ENCODE measurements around the gene ZNF385C.

The ZNF385C gene

DNA sequence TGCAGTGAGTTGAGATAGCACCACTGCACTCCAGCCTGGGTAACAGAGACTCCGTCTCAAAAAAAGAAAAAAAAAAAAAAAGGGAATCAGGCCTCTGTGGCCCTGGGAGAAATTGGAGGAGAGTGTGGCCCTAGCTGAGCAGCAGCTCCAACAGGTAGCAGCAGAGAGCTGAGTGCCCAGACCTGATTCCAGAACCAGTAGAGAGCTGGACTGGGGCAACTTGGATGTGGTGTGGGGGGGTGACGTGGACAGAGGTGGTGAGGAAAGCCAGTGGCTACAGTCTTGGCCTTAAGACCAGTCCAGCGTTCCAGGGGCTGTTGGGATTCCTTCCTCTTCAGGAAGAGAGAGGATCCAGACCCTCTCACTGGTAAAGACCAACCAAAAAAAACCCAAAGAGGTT is 26.0 kb upstream of the ZNF385C start:
- DNase-seq (ENCODE audit: low read depth, low spot score): no peak

DNA sequence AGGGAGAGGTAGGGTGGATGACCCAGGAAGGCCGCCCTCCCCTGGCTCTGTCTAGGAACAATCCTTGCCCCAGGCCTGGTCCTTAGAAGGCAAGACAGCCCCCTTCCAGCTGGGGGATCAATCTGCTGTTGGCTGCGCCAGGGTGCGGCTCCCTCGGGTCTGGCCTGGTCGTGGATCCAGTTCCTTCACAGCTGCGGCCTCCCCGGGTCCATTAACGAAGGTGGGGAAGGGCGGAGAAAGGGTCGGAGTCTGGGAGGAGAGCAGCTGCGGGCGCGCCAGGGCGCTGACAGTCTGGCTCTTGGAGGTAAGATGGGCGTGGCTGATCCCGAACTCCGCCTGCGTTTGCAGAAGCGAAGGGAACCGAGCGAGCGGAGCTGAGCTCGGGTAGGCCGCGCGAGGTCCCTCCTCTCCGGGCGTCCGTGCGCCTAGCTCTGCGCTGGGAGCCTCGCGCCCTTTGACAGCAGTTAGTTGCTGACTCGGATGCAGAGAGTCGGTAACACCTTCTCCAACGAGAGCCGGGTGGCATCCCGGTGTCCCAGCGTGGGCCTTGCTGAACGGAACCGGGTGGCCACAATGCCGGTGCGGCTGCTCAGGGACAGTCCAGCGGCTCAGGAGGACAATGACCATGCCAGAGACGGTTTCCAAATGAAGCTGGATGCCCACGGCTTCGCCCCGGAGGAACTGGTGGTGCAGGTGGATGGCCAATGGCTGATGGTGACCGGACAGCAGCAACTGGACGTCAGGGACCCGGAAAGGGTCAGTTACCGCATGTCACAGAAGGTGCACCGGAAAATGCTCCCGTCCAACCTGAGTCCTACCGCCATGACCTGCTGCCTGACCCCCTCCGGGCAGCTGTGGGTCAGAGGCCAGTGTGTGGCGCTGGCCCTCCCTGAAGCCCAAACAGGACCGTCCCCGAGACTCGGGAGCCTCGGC is 24.4 kb upstream of the ZNF385C start, which contains the start of gene HSPB9:
Gene HSPB9, plus strand, starts transcription at position 434 of the 933 bp plus-strand sequence. Its CDS starts 47 bp downstream, at position 481.
- peak; percentile 90 for DNase-seq (ENCODE audit: low read depth, low spot score)

DNA sequence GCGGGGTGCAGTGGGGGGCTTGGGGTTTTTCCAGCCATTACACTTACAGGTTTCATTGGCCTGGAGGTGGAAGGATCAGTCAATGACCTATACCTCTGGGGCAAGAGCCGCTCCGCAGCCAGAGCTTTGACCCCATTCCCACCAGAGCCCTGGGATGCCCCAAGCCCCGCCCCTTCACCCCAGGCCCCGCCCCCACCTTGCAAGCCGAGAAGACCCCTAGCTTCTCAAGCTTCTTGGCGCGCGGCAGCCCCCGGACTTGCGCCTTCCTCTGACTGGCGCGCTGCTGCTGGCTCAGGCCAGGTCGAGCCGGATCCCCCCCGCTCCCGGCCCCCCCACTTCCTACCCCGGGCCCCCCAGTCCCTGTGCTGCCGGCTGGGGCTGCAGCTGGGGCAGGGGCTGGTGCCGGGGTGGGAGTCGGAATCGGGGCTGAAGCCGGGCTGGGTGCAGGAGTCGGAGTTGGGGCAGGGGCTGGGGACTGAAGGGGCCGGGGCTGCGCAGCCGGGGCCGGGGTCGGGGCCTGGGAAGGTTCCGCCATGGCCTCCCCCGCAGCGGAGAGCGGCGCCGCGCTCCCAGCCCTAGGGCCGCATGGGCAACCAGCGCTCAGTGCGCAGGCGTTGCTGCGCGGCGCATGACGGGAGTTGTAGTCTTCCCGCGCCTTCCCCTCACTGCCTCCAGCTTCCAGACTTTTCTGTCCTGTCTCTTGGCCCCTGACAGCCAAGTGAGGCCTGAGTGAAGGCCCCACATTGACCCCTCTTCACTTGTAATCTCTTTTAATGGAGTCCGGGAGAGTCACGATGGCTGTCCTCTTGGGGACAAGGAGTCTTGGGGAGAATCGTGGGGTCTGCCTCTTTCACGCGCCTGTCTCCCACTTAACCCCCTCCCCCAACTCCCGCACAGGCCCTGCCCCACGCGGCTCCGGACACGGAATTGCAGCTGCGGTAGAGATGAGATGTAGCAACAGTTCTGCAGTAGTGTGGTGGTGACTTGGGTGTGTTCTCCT is 22.8 kb upstream of the ZNF385C start, which contains the start of gene KAT2A:
Gene KAT2A, minus strand, starts transcription at position 598 of the 1,000 bp plus-strand sequence. Its CDS starts 63 bp downstream, at position 535.
- DNase-seq (ENCODE audit: low read depth, low spot score): peak; percentile 89

DNA sequence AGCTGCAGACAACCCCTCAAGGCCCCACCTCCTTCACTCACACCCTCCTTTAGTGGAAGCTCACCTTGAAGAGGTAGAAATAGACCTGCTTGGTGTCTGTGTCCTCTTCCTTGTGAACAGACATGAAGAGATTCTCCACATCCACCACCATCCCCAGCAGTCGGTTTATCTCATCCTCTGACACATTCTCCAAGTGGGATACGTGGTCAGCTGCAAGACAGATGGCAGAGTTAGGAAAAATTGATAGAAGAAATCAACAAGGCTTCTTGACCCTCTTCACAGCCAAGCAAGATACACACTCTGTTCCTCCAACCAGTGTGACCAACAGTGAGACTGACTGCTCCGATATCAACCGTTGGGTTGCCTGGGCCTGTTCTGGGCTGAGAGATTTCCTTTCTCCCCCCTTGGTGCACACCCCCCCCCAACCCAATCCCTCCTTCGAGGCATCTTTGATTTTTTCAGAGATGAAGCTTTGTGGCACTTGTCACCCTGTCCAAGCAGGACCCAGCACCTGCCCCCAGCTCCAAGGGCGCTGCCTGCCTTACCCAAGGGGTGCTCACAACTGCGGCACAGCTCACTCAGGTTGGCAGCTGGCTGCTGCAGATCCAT is 22.0 kb upstream of the ZNF385C start:
- no peak for DNase-seq (ENCODE audit: low read depth, low spot score)

DNA sequence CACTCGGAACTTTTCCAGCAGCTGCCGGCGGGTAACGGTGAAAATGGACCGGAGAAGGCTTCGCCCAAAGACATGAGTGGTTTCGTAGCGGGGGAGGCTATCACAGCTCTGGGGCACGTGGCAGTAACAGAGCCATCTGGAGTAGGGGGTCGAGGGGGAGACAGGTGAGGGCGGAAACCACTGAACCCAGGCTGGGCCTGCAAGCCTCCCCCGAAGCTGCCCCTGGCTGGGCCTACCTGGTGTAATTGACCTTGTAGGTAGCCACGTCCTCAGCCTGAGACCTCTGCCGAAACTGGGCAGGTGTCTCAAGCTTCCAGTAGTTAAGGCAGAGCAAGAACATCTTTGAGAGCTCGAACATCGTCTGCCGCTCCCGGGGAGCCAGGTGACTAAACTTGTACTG is 21.0 kb upstream of the ZNF385C start:
- no peak for DNase-seq (ENCODE audit: low read depth, low spot score)

DNA sequence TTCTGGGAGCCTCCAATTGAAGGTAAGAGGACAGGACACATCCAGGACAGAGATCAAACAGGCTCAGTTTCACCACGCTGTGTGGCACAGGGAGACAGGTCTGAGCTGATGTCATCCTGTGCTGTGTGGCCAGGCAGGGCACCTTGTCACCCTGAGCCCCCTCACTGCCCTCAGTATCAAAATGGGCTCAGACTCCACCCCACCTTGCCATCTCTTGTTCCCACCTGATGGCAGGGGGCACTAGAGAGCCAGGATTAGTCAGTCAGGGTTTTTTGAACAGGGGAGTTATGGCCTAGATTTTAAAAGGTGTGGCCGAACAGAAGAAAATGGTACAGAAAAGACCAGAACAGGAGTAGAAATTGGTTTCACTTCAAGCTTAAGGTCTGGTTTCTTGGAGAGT is 20.3 kb upstream of the ZNF385C start:
- peak; percentile 24 for DNase-seq (ENCODE audit: low read depth, low spot score)

DNA sequence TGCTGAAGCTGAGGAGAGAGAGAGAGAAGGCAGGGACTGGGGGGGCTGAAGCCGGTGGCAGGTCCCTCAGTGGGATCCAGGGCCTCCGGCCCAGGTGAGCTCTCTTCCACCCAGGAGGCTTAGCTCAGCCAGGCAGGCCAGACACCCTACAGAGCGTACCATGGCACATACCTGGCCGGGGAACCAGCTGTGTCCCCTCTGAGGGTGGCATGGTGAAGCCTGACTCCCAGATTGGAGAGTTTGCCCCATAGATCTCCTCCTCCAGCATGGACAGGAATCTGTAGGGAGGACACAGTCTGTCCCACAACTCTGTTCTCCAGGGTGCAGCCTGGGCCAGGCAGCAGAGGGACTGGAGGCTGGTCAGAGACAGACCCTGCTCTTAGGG is 19.8 kb upstream of the ZNF385C start:
- no peak for DNase-seq (ENCODE audit: low read depth, low spot score)

DNA sequence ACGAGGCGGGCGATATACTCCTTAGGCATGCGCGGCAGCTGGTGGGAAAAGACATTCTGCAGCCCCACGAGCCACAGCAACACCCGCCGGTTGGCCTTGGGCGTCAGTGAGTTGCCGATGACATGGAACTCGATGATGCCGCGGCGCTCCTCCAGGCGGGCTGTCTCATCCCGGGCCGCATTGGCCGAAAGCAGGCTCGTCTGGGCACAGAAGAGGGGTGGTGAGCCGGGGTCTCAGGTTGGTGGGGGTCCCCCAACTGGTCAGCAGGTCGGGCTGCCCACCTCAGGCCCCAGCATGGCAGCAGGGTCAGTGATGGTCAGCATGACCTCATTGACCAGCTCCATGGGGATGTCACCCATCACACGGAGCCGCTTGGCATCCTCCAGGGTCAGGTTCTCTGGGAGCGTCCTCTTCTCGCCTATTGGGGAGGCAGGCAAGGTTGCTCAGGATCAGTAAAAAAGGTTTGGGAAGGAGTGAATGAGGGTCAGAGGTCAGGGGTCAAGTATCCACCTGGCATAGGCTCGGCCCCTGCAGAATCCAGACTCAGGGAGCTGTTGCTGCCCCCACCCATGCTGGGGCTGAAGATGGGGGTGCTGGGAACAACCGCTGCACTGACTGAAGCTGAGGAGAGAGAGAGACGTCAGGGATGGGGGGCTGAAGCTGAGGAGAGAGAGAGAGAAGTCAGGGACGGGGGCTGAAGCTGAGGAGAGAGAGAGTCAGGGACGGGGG is 19.3 kb upstream of the ZNF385C start:
- DNase-seq (ENCODE audit: low read depth, low spot score): peak; percentile 13

DNA sequence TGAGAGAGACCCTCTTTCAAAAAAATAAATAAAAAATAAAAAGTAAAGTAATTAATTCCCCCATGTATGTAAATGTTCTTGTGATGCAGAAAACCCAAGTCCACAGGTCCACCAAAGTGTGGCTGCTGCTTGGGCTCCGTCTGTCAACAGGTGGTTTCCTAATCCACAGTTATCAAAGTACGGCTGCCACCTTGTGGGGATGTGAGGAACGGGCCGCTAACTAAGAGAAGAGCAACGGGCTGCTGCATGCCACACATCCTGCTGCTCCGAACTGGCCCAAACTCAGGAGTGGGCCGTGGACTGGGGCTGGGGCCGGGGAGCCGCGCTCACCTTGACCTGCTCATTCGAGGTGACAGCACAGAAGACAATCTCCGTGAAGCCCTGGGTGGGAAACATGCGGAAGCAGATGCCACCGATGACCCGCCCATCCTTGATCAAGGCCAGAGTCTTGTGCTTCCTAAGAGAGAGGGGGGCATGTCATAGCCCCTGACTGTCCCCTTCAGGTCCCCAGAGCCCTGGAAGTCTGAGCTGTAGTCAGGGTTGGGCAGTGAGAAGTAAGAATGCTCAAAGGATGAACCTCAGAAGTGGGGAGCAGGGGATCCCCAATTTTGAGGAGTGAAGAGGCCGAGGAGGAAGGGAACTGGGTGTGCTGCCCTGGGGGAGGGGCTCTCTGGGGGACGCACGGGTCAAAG is 18.6 kb upstream of the ZNF385C start:
- DNase-seq (ENCODE audit: low read depth, low spot score): peak; percentile 83

DNA sequence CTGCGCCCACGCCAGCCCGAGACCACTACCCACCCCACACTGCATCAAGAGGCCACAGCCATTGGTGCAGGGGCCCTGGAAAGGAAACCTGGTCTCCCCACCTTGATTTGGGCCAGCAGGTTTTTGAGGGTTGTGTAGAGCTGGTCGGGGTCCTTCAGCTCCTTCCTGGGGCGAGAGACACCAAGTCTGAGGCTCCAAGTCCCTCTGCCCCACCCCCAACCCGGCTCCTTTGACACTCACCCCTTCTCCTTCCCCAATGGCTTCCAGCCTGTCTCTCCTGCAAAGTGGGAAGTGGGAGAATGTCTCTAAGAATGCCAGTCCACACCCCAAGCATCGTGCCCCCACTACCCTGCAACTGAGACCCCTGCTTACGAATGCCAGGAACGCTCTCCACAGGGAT is 15.8 kb upstream of the ZNF385C start:
- no peak for DNase-seq (ENCODE audit: low read depth, low spot score)

DNA sequence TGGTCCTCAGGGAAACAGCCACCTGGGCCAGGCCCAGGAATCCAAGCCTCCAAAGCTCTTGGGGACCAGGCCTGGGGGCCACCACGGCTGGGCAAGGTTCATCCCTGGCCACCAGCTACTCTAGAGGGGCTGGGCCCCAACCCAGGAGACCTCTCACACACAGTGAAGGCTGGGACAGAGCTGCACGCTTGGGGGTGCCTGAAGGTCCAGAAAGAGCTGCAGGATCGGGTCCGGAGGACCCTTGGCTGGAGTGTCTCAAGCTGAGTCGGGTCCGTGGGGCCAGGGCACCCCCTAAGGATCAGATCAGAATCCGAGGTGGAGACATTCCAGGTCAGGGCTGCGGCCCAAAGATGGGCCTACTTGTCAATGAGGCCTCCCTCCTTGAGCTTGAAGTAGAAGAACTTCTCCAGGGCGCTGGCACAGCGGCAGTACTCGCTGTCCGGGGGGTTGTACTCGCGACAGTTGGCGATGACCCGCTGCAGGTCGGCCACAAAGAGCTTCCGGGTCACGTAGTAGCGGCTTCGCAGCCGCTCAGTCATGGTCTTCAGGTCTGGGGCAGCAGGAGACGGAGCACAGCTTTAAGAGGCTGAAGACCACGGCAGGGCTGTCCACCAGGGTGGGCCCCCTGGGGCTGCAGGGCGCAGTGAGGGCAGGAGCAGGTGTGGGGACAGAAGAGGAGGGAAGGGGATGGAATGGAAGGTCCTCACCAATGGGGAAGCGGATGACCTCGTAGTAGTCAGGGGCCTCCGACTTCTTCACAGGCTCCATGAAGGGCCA is 15.2 kb upstream of the ZNF385C start:
- no peak for DNase-seq (ENCODE audit: low read depth, low spot score)

DNA sequence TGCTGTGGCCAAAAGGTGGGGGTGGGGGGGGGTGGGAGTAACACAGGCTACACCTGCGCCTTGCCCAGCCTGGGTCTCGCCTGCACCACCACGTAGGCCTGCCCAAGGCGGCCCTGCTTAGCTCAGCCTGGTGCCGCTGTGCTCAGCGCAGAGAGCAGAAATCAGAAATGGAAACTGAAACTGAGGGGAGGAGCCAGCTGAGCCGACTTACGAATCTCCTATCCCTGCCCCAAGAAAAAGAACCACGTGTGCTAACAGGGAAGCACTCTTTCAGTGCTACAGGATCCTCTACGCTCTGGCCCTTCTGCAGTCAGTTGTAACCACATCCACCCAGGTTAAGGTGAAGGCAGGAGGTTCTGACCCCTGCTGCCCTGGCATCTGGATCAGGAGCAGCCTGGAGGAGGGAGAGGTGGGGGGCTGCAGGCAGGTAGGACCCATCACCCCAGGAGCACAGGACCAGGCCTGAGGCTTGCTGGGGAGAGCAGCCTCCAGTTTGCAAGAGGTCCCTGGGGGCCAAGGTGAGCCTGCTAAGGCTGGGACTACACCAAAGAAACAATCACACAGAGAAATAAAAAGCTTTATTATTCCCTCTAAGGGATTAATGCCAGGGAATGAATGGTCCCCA is 14.4 kb upstream of the ZNF385C start, which contains the start of gene DHX58:
Gene DHX58, minus strand, starts transcription at position 163 of the 625 bp plus-strand sequence. CDS start 822 bp downstream, outside the sequence.
- no peak for DNase-seq (ENCODE audit: low read depth, low spot score)

DNA sequence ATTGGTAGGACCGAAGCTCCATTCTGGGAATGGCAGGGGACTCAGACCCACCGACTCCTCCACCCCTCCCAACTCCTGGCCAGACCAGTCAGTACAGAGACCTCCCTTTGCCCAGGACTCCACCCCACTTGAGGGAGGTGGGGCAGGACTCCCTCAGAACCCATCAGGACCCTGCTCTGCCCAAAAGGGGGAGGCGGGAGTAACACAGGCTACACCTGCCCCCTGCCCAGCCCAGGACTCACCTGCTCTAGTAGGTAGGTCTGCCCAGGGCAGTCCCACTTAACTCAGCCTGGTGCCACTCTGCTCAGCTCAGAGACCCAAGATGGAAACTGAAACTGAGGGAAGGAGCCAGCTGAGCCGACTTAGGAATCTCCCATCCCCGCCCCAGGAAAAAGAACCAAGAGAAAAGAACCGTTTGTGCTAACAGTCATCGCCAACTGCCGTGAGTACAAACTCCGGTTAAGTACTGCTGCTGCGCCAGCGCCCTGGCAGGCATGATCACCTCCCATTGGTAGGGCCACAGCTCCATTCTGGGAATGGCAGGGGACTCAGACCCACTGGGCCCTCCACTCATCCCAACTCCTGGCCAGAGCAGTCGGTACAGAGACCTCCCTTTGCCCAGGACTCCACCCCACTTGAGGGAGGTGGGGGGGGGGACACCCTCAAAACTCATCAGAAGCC is 13.7 kb upstream of the ZNF385C start:
- no peak for DNase-seq (ENCODE audit: low read depth, low spot score)

DNA sequence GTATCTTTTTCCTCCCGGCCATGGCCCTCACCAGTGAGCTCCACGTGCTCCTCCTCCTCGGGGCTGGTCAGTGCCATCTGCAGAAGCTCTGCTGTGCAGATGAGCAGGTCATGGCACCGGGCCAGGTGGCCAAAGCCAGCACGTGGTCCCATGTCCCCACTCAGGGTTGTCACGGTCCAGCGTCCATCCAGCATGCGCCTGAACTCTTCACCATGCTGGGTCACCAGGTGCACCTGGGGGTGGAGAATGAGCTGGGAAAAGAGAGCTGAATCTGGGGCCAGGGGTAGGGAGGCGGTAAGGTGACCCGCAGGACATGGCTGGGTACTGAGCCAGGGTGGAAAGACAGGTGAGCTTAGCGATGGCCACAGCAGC is 13.0 kb upstream of the ZNF385C start:
- DNase-seq (ENCODE audit: low read depth, low spot score): no peak

DNA sequence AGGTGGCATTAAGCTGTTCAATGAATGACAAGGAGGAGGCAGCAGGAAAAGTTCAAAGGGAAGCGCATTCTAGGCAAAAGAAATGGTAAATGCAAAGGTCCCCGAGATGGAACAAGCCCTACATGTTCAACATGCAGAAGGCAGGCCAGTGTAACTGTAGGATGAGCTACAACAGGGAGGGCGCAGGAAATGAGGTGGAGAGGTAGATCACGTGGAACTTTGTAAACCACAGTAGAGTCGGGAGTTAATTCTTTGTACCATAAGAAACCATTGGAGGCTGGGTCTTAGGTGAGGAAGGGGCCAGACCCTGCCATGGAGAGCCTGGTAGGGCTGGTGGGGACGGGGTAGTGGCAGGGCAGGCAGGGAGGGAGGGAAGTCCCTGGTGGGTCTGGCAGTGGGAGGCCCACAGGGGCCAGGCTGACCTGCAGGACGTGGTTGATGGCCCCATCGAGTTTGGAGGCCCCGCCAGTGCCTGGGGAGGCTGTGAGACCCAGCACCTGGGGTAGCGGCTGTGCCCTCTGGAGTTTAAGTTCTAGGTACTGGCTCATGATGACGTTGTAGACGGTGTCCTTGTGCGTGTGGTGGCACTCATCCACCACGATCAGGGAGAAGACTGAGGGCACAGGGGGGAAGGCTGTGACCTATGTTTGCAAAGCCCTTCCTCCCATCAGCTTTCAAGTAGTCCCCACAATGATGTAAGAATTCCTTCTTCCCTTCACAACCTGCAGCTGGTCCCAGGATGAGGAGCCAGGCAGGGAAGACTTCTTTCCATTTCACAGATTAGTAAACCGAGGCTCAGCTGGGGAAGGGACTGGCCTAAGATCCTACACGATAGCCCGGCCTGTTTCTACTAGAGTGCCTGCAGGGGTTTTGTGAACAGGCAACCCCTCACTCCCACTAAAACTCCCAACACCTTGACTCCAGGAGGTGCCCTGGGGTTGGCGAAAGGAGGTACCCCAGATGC is 12.3 kb upstream of the ZNF385C start:
- no peak for DNase-seq (ENCODE audit: low read depth, low spot score)

DNA sequence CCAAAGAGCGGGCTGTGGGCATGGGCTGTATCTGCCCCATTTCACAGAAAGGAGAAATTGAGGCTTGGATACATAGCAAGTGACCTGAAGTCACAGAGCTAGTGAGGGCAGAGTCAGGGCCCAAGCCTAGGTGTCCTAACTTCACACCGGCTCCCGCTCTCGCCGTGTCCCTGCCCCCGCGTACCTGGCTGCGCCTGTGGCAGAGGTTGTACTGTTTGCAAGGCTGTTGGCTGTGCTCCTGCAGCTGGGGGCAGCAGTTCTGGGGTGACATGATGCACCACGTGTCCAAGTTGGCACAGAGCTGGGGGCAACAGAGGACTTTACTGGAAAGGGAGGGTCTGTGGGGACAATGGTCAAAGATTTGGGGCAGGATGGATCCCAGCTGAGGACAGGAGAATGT is 10.8 kb upstream of the ZNF385C start:
- DNase-seq (ENCODE audit: low read depth, low spot score): no peak
